LNCaP clone FGC (cell line): ENCODE results near the gene VIPAS39.

Experiments used
- DNase-seq: peaks from one replicate; pipeline ENCODE4 v3.0.0-alpha.2; 2011; ENCODE audit warnings: low read depth
- H3K4me3 ChIP-seq: 2 replicates; pipeline ENCODE4 v1.5.1; 2011; ENCODE audit warnings: mild to moderate bottlenecking, low read depth, low read length, control low read depth
- TF ChIP-seq, protein P1 (sequence below): IDR thresholded peaks from 2 replicates; pipeline ENCODE4 v1.5.1; 2012; ENCODE audit warnings: mild to moderate bottlenecking; ENCODE audit not compliant: control insufficient read depth, insufficient read depth; ENCODE audit errors: extremely low read depth

The VIPAS39 gene

DNA sequence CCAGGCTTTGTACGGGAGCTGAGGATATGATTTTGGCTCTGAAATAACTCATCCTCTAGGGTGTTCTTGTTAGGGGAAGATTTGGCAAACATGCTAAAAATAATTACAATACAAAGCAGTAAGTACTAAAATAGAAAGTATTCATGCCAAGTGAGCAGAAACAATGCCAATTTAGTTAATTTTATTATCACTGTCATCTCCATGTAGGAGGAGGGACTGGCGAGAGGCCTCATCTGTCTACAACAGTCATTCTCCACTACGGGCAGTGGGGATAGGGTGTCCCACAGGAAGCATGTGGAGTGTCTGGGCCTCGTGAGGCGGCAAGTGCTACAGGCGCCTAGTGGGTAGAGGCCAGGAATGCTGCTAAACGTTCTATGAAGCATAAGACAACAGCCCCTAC lies 37.9 kb upstream of the VIPAS39 start:
- DNase-seq, result no peak
- TF ChIP-seq, protein P1, sequence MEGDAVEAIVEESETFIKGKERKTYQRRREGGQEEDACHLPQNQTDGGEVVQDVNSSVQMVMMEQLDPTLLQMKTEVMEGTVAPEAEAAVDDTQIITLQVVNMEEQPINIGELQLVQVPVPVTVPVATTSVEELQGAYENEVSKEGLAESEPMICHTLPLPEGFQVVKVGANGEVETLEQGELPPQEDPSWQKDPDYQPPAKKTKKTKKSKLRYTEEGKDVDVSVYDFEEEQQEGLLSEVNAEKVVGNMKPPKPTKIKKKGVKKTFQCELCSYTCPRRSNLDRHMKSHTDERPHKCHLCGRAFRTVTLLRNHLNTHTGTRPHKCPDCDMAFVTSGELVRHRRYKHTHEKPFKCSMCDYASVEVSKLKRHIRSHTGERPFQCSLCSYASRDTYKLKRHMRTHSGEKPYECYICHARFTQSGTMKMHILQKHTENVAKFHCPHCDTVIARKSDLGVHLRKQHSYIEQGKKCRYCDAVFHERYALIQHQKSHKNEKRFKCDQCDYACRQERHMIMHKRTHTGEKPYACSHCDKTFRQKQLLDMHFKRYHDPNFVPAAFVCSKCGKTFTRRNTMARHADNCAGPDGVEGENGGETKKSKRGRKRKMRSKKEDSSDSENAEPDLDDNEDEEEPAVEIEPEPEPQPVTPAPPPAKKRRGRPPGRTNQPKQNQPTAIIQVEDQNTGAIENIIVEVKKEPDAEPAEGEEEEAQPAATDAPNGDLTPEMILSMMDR, result no peak

DNA sequence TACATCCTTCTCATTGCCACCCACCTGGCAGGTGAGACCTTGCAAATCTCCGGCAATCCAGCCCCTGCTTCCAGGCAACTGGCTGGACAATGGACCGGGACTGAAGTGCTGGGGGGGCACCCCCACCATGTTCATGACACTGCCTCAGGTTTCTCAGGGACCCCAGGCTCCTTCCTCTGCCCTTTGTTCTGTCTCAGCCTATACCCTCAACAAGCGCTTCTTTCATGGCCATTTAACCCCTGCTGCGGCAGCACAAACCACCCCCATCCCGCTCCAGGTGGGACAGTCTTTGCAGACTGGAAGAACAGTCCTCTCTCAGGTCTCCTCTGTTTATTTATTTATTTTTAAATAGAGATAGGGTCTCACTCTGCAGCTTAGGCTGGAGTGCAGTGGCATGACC lies 33.7 kb upstream of the VIPAS39 start:
- TF ChIP-seq, protein P1, result no peak
- H3K4me3 ChIP-seq, result no peak overlapping the region
- no peak for DNase-seq

More for the DNA sequence above, 37.9 kb upstream of the VIPAS39 start:
- no peak overlapping the region for H3K4me3 ChIP-seq

DNA sequence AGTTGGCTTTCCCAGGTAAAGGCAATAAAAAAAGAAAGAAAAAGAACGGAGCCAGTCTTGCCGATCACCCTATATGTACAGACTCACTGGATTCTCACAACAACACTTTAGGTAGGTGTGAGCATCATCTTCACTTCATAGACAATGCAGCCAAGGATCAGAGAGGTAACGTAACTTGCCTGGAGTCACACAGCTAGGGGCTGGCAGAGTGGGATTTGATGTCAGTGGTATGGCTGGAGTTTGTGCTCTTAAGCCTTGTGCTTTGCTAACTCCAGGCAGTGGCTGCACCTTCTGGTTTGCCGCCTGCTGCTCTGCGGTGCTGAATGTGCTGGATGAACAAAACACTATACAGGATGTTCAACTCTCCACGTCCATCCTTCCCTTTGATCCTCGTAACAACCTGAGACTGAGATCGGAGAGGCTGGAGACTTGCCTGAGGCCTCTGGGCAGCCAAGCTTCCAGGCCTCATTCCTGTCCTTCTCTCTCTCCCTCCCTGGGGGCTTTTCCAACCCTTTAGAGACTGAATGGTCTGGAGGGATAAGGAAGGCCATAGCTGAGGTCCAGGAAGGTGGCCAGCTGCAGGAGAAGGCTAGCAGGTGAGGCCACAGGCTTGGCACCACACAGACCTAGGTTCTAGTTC lies 33.1 kb upstream of the VIPAS39 start:
- DNase-seq, result no peak
- no peak overlapping the region for H3K4me3 ChIP-seq
- TF ChIP-seq, protein P1, result no peak

DNA sequence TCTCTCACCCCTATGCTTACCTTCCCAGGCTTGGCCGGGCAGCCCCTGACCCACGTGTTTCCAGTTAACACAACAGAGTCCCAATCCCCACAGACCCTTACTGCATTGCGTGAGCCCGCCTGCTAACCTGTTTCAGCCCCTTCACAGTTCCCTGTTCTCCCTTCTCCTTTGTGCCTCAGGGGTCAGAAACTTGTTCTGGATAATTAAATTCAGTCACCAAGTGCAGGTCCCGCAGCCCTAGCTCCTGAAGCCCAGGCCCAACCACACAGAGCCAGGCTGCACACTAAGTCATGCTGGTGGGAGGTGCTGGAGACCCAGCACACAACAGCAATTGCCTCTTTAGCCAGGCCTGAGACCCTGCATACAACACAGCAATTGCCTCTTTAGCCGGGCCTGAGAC lies 31.6 kb upstream of the VIPAS39 start:
- no peak overlapping the region for H3K4me3 ChIP-seq
- no peak for DNase-seq
- TF ChIP-seq, protein P1, result no peak

DNA sequence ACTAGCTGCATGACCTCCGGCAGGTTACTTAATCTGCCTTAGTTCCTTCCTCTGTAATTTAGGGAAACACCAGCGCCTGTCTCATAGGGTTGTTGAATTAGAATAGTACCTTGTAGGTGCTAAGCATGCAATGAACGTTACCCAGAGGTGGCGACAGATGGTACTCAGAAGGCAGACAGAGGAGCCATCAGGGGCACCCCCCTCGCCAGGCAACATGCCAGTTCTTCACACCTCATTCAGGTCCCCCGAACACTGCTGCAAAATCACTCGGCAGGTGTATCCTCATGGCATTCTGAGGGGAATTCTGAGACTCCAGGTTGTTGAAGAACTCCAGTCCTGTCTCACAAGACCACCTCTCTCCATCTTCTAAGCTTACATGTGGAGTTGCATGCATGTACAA lies 31.2 kb upstream of the VIPAS39 start:
- no peak overlapping the region for H3K4me3 ChIP-seq
- DNase-seq, result no peak
- TF ChIP-seq, protein P1, result no peak

DNA sequence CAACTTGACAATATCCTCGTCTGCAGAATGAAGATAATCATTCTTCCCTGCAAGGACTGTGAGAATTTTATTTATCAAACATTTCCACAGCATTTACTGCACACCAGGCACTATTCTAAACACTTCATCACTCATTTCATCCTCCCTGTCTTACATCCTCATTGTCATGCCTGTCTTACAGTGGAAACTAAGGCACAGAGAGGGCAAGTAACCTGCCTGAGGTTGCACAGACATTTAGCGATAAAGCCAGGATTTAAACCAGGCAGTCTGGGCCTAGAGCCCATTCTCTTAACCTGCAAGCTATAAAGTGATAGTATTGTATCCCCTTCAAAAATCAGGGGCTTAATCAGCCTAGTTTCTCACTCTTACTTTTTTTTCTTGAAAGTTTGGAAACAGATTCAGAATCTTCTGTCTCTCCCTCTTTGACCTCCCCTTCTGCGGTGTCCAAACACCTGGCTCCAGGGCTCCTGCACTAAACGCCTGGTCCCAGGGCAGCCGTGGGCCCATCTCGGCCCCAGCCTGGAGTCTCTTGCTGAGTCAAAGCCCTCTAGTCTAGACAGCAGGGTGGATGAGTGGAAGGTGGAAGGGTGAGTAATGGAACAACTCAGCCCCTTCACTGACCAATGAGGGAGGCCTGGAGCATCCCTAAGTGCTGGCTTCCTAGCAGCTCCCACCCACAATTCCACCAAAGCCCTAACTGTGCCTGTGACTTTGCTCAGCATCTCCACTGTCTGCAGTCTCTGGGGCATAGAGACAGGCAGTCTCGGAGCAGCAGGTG lies 28.7 kb upstream of the VIPAS39 start:
- no peak for DNase-seq
- H3K4me3 ChIP-seq, result no peak overlapping the region
- TF ChIP-seq, protein P1, result no peak
